Activated CD8-positive, alpha-beta T cell treated with anti-CD3 and anti-CD28 coated beads for 36 hours (primary cell): ENCODE data around the gene CLHC1. TPM values are rescaled to one million over a fixed set of nuclear protein-coding genes. Genes with fewer than 3 reads are reported as not detected.

Experiments used
- ATAC-seq: fragments of 200-7000 bp; cut with Tn5 transposase; one replicate; pipeline ENCODE4 v1.10.0; 2021; ENCODE audit warnings: mild to moderate bottlenecking, moderate library complexity
- CTCF ChIA-PET: fragments of 350-600 bp; sonication (Branson Sonifier 250); formaldehyde crosslinking; loops from one replicate; lab custom pipeline; 2021; ENCODE audit warnings: antibody characterized with exemption; lab: Charles Lee
- POLR2A ChIA-PET: fragments of 350-600 bp; sonication (Branson Sonifier 250); formaldehyde crosslinking; loops from one replicate; lab custom pipeline; 2021; ENCODE audit warnings: antibody characterized with exemption; lab: Charles Lee
- DNase-seq: peaks from one replicate; pipeline ENCODE4 v3.0.0-alpha.2; 2020
- H3K27ac Mint-ChIP-seq: one replicate; pipeline ENCODE4 v1.8.0; 2021; ENCODE audit warnings: mild to moderate bottlenecking, mixed read lengths
- H3K27me3 Mint-ChIP-seq: one replicate; pipeline ENCODE4 v1.8.0; 2021; ENCODE audit warnings: mixed read lengths
- H3K36me3 Mint-ChIP-seq: one replicate; pipeline ENCODE4 v1.8.0; 2021; ENCODE audit warnings: low read depth, mixed read lengths
- H3K4me1 Mint-ChIP-seq: one replicate; pipeline ENCODE4 v1.8.0; 2021; ENCODE audit warnings: low read depth, mixed read lengths
- H3K4me3 Mint-ChIP-seq: one replicate; pipeline ENCODE4 v1.8.0; 2021; ENCODE audit warnings: mild to moderate bottlenecking, moderate library complexity, mixed read lengths
- H3K9me3 Mint-ChIP-seq: one replicate; pipeline ENCODE4 v1.8.0; 2021; ENCODE audit warnings: mixed read lengths
- CTCF ChIP-seq: fragments of 200-600 bp; IDR thresholded peaks from one replicate; pipeline ENCODE4 v1.8.0; 2022; ENCODE audit warnings: antibody characterized with exemption, mild to moderate bottlenecking
- intact Hi-C: fragments of 100-400 bp; cut with micrococcal nuclease; formaldehyde crosslinking; loops from one replicate; pipeline ENCODE4 v1.10.0; 2022
- total RNA-seq, 2 experiments: library from RNA; stranded (reverse); gene quantifications; one replicate each; pipeline ENCODE4 v1.2.3, GENCODE V29; 2021

Gene CLHC1
- total RNA-seq, 2 experiments from 2014 or later: 4.2 to 5.6 TPM

GRCh38 chr2:55150834-55151233, 81.3 kb downstream of the CLHC1 start:
- Mint-ChIP-seq H3K27ac (no peak overlapping the region), H3K4me3 (no peak overlapping the region), H3K9me3 (no peaks in the 10 kb centered on the region), H3K4me1 (no peaks in the 10 kb centered on the region), H3K27me3 (no peaks in the 10 kb centered on the region), H3K36me3 (no peaks in the 10 kb centered on the region)
- POLR2A ChIA-PET: no interaction called here
- TF ChIP-seq CTCF: no peak
- intact Hi-C loops: no loop called here
- CTCF ChIA-PET: interaction anchor here (2.1 kb wide), 1 partner anchor 24 kb away, joined by 7 read pairs; no protein-coding TSS in a partner anchor
- ATAC-seq (no peak), DNase-seq (no peak)

DNA sequence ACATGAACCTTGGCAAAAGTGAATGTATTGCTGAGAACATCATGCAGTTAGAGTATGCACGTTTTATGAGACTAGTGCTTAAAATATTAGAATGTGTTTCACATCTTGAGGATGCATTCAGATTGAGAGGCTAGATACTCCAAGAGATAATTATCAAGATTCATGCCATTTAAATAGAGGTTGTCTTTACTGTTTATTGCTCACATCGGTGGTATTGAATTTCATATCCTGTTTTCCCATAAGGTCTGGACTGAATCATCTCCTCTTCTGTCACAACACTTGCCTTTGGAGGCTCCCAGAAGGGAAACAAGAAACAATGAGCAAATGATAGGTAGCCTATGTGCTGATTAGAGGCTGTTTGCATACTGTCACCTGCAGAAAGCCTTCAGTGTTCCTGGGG, 83.8 kb downstream of the CLHC1 start:
- ATAC-seq: no peak
- TF ChIP-seq CTCF: no peak
- DNase-seq: no peak
- CTCF ChIA-PET: interaction anchor here (1.5 kb wide), 1 partner anchor 248 kb away, joined by 4 read pairs; no protein-coding TSS in a partner anchor
- peaks cover 3% of the 10 kb centered on the region for H3K9me3 Mint-ChIP-seq
- no peaks in the 10 kb centered on the region for H3K4me1 Mint-ChIP-seq
- H3K27ac Mint-ChIP-seq: no peak overlapping the region
- intact Hi-C loops: no loop called here
- no peaks in the 10 kb centered on the region for H3K27me3 Mint-ChIP-seq
- POLR2A ChIA-PET: interaction anchor here (1.1 kb wide), 1 partner anchor 11 kb away, joined by 3 read pairs; no protein-coding TSS in a partner anchor
- H3K4me3 Mint-ChIP-seq: no peak overlapping the region
- H3K36me3 Mint-ChIP-seq: peaks cover 3% of the 10 kb centered on the region

GRCh38 chr2:55147531-55147930, 84.6 kb downstream of the CLHC1 start:
- H3K36me3 Mint-ChIP-seq: peaks cover 3% of the 10 kb centered on the region
- CTCF ChIA-PET: interaction anchor here (1.5 kb wide), 1 partner anchor 248 kb away, joined by 4 read pairs; no protein-coding TSS in a partner anchor
- no peaks in the 10 kb centered on the region for H3K27me3 Mint-ChIP-seq
- H3K4me1 Mint-ChIP-seq: no peaks in the 10 kb centered on the region
- peaks cover 3% of the 10 kb centered on the region for H3K9me3 Mint-ChIP-seq
- H3K27ac Mint-ChIP-seq: no peak overlapping the region
- H3K4me3 Mint-ChIP-seq: no peak overlapping the region
- intact Hi-C loops: no loop called here
- ATAC-seq (no peak), DNase-seq (no peak)
- POLR2A ChIA-PET: interaction anchor here (1.1 kb wide), 1 partner anchor 12 kb away, joined by 3 read pairs; no protein-coding TSS in a partner anchor
- TF ChIP-seq CTCF: no peak

- no peak for ATAC-seq
- Mint-ChIP-seq H3K4me3 (no peak overlapping the region), H3K27ac (no peak overlapping the region), H3K36me3 (peaks cover 3% of the 10 kb centered on the region), H3K4me1 (peaks cover under 1% of the 10 kb centered on the region), H3K9me3 (peaks cover 3% of the 10 kb centered on the region), H3K27me3 (no peaks in the 10 kb centered on the region)
- DNase-seq: no peak
- TF ChIP-seq CTCF: no peak
- ChIA-PET CTCF (no interaction called here), POLR2A (no interaction called here)
- intact Hi-C loops: no loop called here
Observed at GRCh38 chr2:55147041-55147440, 85.1 kb downstream of the CLHC1 start.

DNA sequence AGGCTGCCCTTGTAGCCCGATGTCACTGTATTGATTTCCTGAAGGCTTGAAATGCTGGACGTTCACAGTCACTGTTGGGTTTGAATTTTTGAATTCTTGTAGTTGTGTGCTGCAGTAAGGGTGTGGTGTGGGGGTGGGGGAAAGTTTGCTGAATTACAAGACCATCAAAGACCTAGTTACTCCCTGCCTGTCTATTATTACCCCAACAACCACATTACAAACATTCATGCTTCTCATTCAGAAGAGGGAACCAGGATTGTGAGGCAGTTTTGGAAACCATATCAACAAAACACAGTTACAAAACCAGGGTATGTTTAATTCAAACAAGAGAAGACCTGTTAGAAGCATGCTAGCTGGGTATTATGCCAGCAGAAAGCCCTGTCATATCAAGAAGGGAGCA, 85.8 kb downstream of the CLHC1 start:
- CTCF ChIA-PET: no interaction called here
- intact Hi-C loops: no loop called here
- POLR2A ChIA-PET: no interaction called here
- peaks cover 3% of the 10 kb centered on the region for H3K36me3 Mint-ChIP-seq
- H3K27ac Mint-ChIP-seq: no peak overlapping the region
- ATAC-seq (no peak), DNase-seq (no peak)
- no peaks in the 10 kb centered on the region for H3K27me3 Mint-ChIP-seq
- no peak overlapping the region for H3K4me3 Mint-ChIP-seq
- H3K4me1 Mint-ChIP-seq: peaks cover 5% of the 10 kb centered on the region
- no peak for TF ChIP-seq CTCF
- peaks cover 3% of the 10 kb centered on the region for H3K9me3 Mint-ChIP-seq
